ENCODE measurements around the gene LMBRD1. TPM values are rescaled to one million over a fixed set of nuclear protein-coding genes. Genes with fewer than 3 reads are reported as not detected.

LMBRD1 gene
- total and polyA plus RNA-seq, 7 donors = 21.6 to 73.8 (median 37.6) TPM

DNA sequence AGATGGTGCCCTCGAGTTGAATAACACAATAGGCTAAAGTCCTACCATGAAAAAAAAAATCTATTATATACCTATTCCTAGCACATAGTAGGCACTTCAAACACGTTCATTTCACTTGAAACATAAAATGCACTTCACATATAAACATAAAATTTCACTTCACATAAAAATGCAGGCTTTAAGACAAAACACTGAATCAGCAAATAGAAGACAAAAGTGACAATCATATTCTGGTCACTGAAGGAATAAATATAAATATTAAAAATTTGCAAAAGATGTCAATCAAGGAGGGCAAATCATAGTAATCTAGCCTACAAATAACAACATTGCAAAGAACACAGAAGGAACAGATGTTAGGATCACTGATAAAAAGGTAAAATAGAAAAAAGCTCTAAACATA lies 153.1 kb downstream of the LMBRD1 start:
- Histone ChIP-seq H3K27ac (no peak overlapping the region), H3K9me3 (peaks cover 0 to 2% (median 0%) of the 10 kb centered on the region in 4 donors), H3K36me3 (no peaks in the 10 kb centered on the region), H3K4me1 (no peaks in the 10 kb centered on the region), H3K4me3 (no peak overlapping the region), H3K27me3 (no peaks in the 10 kb centered on the region)
- TF ChIP-seq POLR2AphosphoS5 (IDR thresholded peaks at IDR 0.05) = no peak
- TF ChIP-seq EP300 (IDR thresholded peaks at IDR 0.05) = no peak
- TF ChIP-seq CTCF (IDR thresholded peaks at IDR 0.05) = no peak
- TF ChIP-seq POLR2A (IDR thresholded peaks at IDR 0.05) = no peak
- intact Hi-C loops (cut with DNase I) = no loop called here
- 60 to 67% methylated on average over 2 of the region's 2 CpGs for WGBS, 2 donors
- DNase-seq = no peak

GRCh38 chr6:69632932-69633331 lies 163.9 kb downstream of the LMBRD1 start:
- intact Hi-C loops (cut with DNase I) = no loop called here
- TF ChIP-seq EP300 (IDR thresholded peaks at IDR 0.05) = no peak
- TF ChIP-seq CTCF (IDR thresholded peaks at IDR 0.05) = no peak
- Histone ChIP-seq H3K27me3 (no peaks in the 10 kb centered on the region), H3K9me3 (no peaks in the 10 kb centered on the region), H3K4me1 (no peaks in the 10 kb centered on the region), H3K27ac (no peak overlapping the region), H3K4me3 (no peak overlapping the region), H3K36me3 (no peaks in the 10 kb centered on the region)
- 75 to 88% methylated on average over 2 of the region's 2 CpGs for WGBS, 2 donors
- DNase-seq = no peak

- Histone ChIP-seq H3K27ac (no peak overlapping the region), H3K9me3 (no peaks in the 10 kb centered on the region), H3K27me3 (no peaks in the 10 kb centered on the region), H3K4me3 (no peak overlapping the region), H3K4me1 (no peaks in the 10 kb centered on the region), H3K36me3 (no peaks in the 10 kb centered on the region)
- 41 to 65% methylated on average over 4 of the region's 4 CpGs for WGBS, 2 donors
- no peak for DNase-seq
- TF ChIP-seq POLR2A (IDR thresholded peaks at IDR 0.05) (no peak), CTCF (IDR thresholded peaks at IDR 0.05) (no peak), POLR2AphosphoS5 (IDR thresholded peaks at IDR 0.05) (no peak), EP300 (IDR thresholded peaks at IDR 0.05) (no peak)
- intact Hi-C loops (cut with DNase I) = no loop called here
Observed at GRCh38 chr6:69631552-69632346, 165.1 kb downstream of the LMBRD1 start.

DNA sequence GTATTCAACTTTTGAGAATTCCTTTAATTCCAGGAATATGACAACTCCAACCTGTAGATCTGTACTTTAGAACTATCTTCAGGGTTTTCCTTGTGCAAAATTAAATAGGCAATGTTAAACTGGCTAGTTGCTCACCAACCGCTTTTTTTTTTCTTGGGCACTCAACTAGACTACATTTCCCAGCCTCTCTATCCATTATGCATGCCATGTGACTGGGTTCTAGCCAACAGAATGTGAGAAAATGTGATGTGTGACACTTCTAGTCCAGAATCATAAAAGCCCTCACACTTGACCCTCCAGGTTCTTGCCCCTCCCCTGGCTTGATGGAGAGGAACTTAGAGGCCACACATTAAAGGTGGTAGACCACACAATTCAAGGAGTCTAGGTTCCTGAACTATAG lies 166.0 kb downstream of the LMBRD1 start:
- H3K4me1 ChIP-seq = no peaks in the 10 kb centered on the region
- H3K9me3 ChIP-seq = no peaks in the 10 kb centered on the region
- H3K27me3 ChIP-seq = no peaks in the 10 kb centered on the region
- TF ChIP-seq POLR2A (IDR thresholded peaks at IDR 0.05) (no peak), POLR2AphosphoS5 (IDR thresholded peaks at IDR 0.05) (no peak), EP300 (IDR thresholded peaks at IDR 0.05) (no peak), CTCF (IDR thresholded peaks at IDR 0.05) (no peak)
- 89 to 95% methylated on average over 1 of the region's 1 CpG for WGBS, 2 donors
- intact Hi-C loops (cut with DNase I) = no loop called here
- H3K36me3 ChIP-seq = no peaks in the 10 kb centered on the region
- H3K4me3 ChIP-seq = no peak overlapping the region
- no peak overlapping the region for H3K27ac ChIP-seq
- DNase-seq = no peak

GRCh38 chr6:69627625-69628024 lies 169.2 kb downstream of the LMBRD1 start:
- Histone ChIP-seq H3K4me3 (no peak overlapping the region), H3K27ac (no peak overlapping the region), H3K4me1 (no peaks in the 10 kb centered on the region), H3K27me3 (no peaks in the 10 kb centered on the region), H3K9me3 (no peaks in the 10 kb centered on the region), H3K36me3 (no peaks in the 10 kb centered on the region)
- DNase-seq = no peak
- intact Hi-C loops (cut with DNase I) = no loop called here
- WGBS, 2 donors = 47 to 91% methylated on average over 1 of the region's 1 CpG
- TF ChIP-seq CTCF (IDR thresholded peaks at IDR 0.05) (no peak), POLR2A (IDR thresholded peaks at IDR 0.05) (no peak), EP300 (IDR thresholded peaks at IDR 0.05) (no peak), POLR2AphosphoS5 (IDR thresholded peaks at IDR 0.05) (no peak)
